ENCODE results near the gene TSEN54.

DNA sequence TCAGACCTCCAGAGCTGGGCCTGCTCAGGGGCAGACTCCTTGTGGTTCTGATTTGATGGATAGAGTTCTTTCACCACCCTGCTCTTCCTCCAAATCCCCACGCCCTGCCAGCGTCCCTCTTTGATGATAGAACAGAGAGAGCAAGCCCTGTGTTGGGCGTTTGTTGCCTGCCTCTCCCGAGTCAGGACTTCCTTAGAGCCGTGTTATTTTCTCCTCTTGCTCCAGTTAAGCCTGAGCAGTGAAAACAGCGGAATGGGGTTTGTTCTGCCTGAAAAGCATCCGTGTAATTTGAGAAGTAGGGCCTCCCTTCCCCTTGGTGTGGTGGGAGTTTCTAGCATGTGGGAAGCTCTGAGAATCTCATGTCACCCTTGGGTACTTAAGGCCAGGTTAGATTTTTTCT, 37.8 kb upstream of the TSEN54 start:
- TF ChIP-seq, protein P1, sequence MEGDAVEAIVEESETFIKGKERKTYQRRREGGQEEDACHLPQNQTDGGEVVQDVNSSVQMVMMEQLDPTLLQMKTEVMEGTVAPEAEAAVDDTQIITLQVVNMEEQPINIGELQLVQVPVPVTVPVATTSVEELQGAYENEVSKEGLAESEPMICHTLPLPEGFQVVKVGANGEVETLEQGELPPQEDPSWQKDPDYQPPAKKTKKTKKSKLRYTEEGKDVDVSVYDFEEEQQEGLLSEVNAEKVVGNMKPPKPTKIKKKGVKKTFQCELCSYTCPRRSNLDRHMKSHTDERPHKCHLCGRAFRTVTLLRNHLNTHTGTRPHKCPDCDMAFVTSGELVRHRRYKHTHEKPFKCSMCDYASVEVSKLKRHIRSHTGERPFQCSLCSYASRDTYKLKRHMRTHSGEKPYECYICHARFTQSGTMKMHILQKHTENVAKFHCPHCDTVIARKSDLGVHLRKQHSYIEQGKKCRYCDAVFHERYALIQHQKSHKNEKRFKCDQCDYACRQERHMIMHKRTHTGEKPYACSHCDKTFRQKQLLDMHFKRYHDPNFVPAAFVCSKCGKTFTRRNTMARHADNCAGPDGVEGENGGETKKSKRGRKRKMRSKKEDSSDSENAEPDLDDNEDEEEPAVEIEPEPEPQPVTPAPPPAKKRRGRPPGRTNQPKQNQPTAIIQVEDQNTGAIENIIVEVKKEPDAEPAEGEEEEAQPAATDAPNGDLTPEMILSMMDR (conservative IDR thresholded peaks at IDR 0.05; ENCODE audit: low read depth, low read length), result no peak
- TF ChIP-seq EZH2 (IDR thresholded peaks at IDR 0.05; ENCODE audit: borderline replicate concordance, low read depth, low read length, poor library complexity, severe bottlenecking), result no peak

All from A673 (cell line).